ENCODE measurements around the gene VGLL3. TPM values are rescaled to one million over a fixed set of nuclear protein-coding genes. Genes with fewer than 3 reads are reported as not detected.

The VGLL3 gene
- polyA plus RNA-seq, 1 experiment: 98.8 TPM

DNA sequence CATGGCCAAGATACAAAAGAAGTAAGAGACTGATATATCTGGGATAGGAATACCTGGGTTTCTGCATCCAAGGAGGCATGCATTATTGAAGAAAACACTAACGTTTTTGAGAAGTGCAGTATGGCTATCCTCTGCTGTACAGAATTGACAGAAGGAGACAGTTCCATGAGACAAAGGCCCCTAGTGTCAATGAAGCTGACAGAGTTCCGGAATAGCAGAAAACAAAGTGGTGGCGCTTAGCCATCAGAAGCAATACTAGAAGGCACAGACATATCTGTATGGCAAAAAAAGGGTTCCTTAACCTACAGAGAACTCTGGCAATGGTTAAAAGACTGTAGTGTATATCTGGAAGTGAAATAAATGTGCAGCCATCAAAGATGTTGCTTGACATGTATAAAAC, 77.8 kb downstream of the VGLL3 start:
- no peak for DNase-seq (ENCODE audit: low read depth)
- ChIA-PET CTCF (interaction anchor here (1.1 kb wide), 1 partner anchor 11 kb away, joined by 3 read pairs; no protein-coding TSS in a partner anchor), POLR2A (no interaction called here)
- H3K4me3 ChIP-seq (ENCODE audit: low read depth, low read length): no peak overlapping the region
- no peaks in the 10 kb centered on the region for H3K27me3 ChIP-seq (ENCODE audit: control insufficient read depth, insufficient read depth, low read length)
- no peaks in the 10 kb centered on the region for H3K36me3 ChIP-seq (ENCODE audit: control insufficient read depth, insufficient read depth, low read length)
- TF ChIP-seq, protein P1, sequence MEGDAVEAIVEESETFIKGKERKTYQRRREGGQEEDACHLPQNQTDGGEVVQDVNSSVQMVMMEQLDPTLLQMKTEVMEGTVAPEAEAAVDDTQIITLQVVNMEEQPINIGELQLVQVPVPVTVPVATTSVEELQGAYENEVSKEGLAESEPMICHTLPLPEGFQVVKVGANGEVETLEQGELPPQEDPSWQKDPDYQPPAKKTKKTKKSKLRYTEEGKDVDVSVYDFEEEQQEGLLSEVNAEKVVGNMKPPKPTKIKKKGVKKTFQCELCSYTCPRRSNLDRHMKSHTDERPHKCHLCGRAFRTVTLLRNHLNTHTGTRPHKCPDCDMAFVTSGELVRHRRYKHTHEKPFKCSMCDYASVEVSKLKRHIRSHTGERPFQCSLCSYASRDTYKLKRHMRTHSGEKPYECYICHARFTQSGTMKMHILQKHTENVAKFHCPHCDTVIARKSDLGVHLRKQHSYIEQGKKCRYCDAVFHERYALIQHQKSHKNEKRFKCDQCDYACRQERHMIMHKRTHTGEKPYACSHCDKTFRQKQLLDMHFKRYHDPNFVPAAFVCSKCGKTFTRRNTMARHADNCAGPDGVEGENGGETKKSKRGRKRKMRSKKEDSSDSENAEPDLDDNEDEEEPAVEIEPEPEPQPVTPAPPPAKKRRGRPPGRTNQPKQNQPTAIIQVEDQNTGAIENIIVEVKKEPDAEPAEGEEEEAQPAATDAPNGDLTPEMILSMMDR (IDR thresholded peaks at IDR 0.05; ENCODE audit: insufficient read depth, low read depth, low read length): no peak

- Histone ChIP-seq H3K36me3 (ENCODE audit: control insufficient read depth, insufficient read depth, low read length) (no peaks in the 10 kb centered on the region), H3K4me3 (ENCODE audit: low read depth, low read length) (no peak overlapping the region), H3K27me3 (ENCODE audit: control insufficient read depth, insufficient read depth, low read length) (no peaks in the 10 kb centered on the region)
- TF ChIP-seq, protein P1 (IDR thresholded peaks at IDR 0.05; ENCODE audit: insufficient read depth, low read depth, low read length): no peak
- ChIA-PET POLR2A (no interaction called here), CTCF (no interaction called here)
- DNase-seq (ENCODE audit: low read depth): no peak
These were observed 95.7 kb downstream of the VGLL3 start for GRCh38 chr3:86895202-86895601.

- POLR2A ChIA-PET: no interaction called here
- CTCF ChIA-PET: no interaction called here
- no peak for DNase-seq (ENCODE audit: low read depth)
These were observed 100.1 kb downstream of the VGLL3 start for GRCh38 chr3:86890741-86891396.

More at GRCh38 chr3:86890741-86891396, 100.1 kb downstream of the VGLL3 start:
- Histone ChIP-seq H3K27me3 (ENCODE audit: control insufficient read depth, insufficient read depth, low read length) (no peaks in the 10 kb centered on the region), H3K36me3 (ENCODE audit: control insufficient read depth, insufficient read depth, low read length) (no peaks in the 10 kb centered on the region), H3K4me3 (ENCODE audit: low read depth, low read length) (no peak overlapping the region)
- TF ChIP-seq, protein P1 (IDR thresholded peaks at IDR 0.05; ENCODE audit: insufficient read depth, low read depth, low read length): no peak

Other genes starting within 250 kb of the VGLL3 start
- 13.4 and 21.9 TPM in 2 replicates for gene CHMP2B, start 236.2 kb upstream of the VGLL3 start, polyA plus RNA-seq (2011; rRNA removed)